Measurements from ENCODE around the gene ZNF334. TPM values are rescaled to one million over a fixed set of nuclear protein-coding genes. Genes with fewer than 3 reads are reported as not detected.

Gene ZNF334
- total RNA-seq, 1 donor from 2014 or later: 1.6 TPM

- peaks cover 17% of the 10 kb centered on the region for H3K9me3 Mint-ChIP-seq
- no peak overlapping the region for H3K27ac Mint-ChIP-seq
- intact Hi-C loops (cut with micrococcal nuclease): no loop called here
- peaks cover 3% of the 10 kb centered on the region for H3K36me3 Mint-ChIP-seq (ENCODE audit: low read depth)
- H3K27me3 Mint-ChIP-seq: peaks cover 11% of the 10 kb centered on the region
- no peak for DNase-seq
- H3K4me1 Mint-ChIP-seq: no peaks in the 10 kb centered on the region
- no peak overlapping the region for H3K4me3 Mint-ChIP-seq
Observed at GRCh38 chr20:46494077-46494476, 19.3 kb downstream of the ZNF334 start.

GRCh38 chr20:46491354-46491753, 22.0 kb downstream of the ZNF334 start:
- no peak for DNase-seq
- Mint-ChIP-seq H3K9me3 (peaks cover 4% of the 10 kb centered on the region), H3K36me3 (ENCODE audit: low read depth) (no peaks in the 10 kb centered on the region), H3K27me3 (peaks cover 25% of the 10 kb centered on the region), H3K4me3 (no peak overlapping the region), H3K27ac (no peak overlapping the region), H3K4me1 (no peaks in the 10 kb centered on the region)
- intact Hi-C loops (cut with micrococcal nuclease): no loop called here

- no peak for DNase-seq
- Mint-ChIP-seq H3K36me3 (ENCODE audit: low read depth) (no peaks in the 10 kb centered on the region), H3K27me3 (peaks cover 45% of the 10 kb centered on the region), H3K27ac (no peak overlapping the region), H3K4me1 (peaks cover 4% of the 10 kb centered on the region), H3K9me3 (peaks cover 4% of the 10 kb centered on the region), H3K4me3 (no peak overlapping the region)
- intact Hi-C loops (cut with micrococcal nuclease): no loop called here
Observed at GRCh38 chr20:46488451-46488850, 24.9 kb downstream of the ZNF334 start.

DNA sequence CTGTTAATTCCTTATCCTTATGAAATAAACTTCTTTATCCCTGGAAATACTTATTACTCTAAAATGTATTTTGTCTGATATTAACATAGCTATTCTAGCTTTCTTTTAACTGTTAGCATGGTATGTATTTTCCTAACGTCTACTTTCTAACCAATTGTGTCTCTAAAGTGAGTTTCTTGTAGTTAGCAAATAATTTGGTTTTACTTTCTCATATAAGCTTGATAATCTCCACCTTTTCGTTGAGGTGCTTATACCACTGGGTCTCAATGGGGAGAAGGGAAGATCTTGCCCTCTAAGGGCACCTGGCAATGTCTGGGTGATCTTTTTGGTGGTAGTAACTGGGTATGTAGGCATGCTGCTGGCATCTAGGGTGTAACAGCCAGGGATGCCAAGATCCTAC, 25.7 kb downstream of the ZNF334 start:
- intact Hi-C loops (cut with micrococcal nuclease): no loop called here
- no peak overlapping the region for H3K27ac Mint-ChIP-seq
- DNase-seq: no peak
- peaks cover 46% of the 10 kb centered on the region for H3K27me3 Mint-ChIP-seq
- H3K4me3 Mint-ChIP-seq: no peak overlapping the region
- peaks cover 4% of the 10 kb centered on the region for H3K9me3 Mint-ChIP-seq
- H3K36me3 Mint-ChIP-seq (ENCODE audit: low read depth): no peaks in the 10 kb centered on the region
- peaks cover 4% of the 10 kb centered on the region for H3K4me1 Mint-ChIP-seq

GRCh38 chr20:46485431-46485830, 27.9 kb downstream of the ZNF334 start:
- intact Hi-C loops (cut with micrococcal nuclease): no loop called here
- Mint-ChIP-seq H3K27ac (no peak overlapping the region), H3K36me3 (ENCODE audit: low read depth) (no peaks in the 10 kb centered on the region), H3K4me1 (peaks cover 4% of the 10 kb centered on the region), H3K9me3 (no peaks in the 10 kb centered on the region), H3K27me3 (peaks cover 44% of the 10 kb centered on the region), H3K4me3 (no peak overlapping the region)
- DNase-seq: no peak

- peaks cover 44% of the 10 kb centered on the region for H3K27me3 Mint-ChIP-seq
- H3K27ac Mint-ChIP-seq: no peak overlapping the region
- no peak overlapping the region for H3K4me3 Mint-ChIP-seq
- intact Hi-C loops (cut with micrococcal nuclease): no loop called here
- no peak for DNase-seq
- peaks cover 4% of the 10 kb centered on the region for H3K4me1 Mint-ChIP-seq
- H3K9me3 Mint-ChIP-seq: no peaks in the 10 kb centered on the region
- H3K36me3 Mint-ChIP-seq (ENCODE audit: low read depth): no peaks in the 10 kb centered on the region
Observed at GRCh38 chr20:46484954-46485353, 28.4 kb downstream of the ZNF334 start.

- Mint-ChIP-seq H3K36me3 (ENCODE audit: low read depth) (no peaks in the 10 kb centered on the region), H3K9me3 (no peaks in the 10 kb centered on the region), H3K27me3 (peaks cover 43% of the 10 kb centered on the region), H3K4me1 (peaks cover 4% of the 10 kb centered on the region), H3K27ac (no peak overlapping the region), H3K4me3 (no peak overlapping the region)
- intact Hi-C loops (cut with micrococcal nuclease): no loop called here
- DNase-seq: no peak
Observed at GRCh38 chr20:46483879-46484278, 29.5 kb downstream of the ZNF334 start.

- Mint-ChIP-seq H3K27me3 (peaks cover 45% of the 10 kb centered on the region), H3K36me3 (ENCODE audit: low read depth) (no peaks in the 10 kb centered on the region), H3K4me3 (no peak overlapping the region), H3K9me3 (no peaks in the 10 kb centered on the region), H3K4me1 (peaks cover 4% of the 10 kb centered on the region), H3K27ac (no peak overlapping the region)
- intact Hi-C loops (cut with micrococcal nuclease): no loop called here
- DNase-seq: no peak
Observed at GRCh38 chr20:46482864-46483263, 30.5 kb downstream of the ZNF334 start.

GRCh38 chr20:46477640-46478039, 35.7 kb downstream of the ZNF334 start:
- Mint-ChIP-seq H3K4me1 (no peaks in the 10 kb centered on the region), H3K27me3 (peaks cover 36% of the 10 kb centered on the region), H3K36me3 (ENCODE audit: low read depth) (no peaks in the 10 kb centered on the region), H3K4me3 (no peak overlapping the region), H3K9me3 (no peaks in the 10 kb centered on the region), H3K27ac (no peak overlapping the region)
- intact Hi-C loops (cut with micrococcal nuclease): no loop called here
- DNase-seq: no peak

DNA sequence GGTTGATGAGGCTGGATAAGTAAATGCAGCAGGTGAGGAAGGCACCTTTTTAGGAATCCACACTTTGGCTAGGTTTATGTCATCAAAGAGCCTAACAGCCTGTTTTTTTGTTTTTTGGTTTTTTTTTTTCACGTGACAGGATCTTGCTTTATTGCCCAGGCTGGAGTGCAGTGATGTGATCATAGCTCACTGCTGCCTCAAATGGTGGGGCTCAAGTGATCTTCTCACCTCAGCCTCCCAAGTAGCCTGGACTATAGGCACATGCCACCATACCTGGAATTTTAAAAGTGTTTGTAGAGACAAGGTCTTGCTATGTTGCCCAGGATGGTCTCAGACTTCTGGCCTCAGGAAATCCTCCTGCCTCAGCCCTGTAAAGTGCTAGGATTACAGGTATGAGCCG, 36.1 kb downstream of the ZNF334 start:
- Mint-ChIP-seq H3K4me1 (no peaks in the 10 kb centered on the region), H3K27ac (no peak overlapping the region), H3K9me3 (no peaks in the 10 kb centered on the region), H3K4me3 (no peak overlapping the region), H3K27me3 (peaks cover 38% of the 10 kb centered on the region), H3K36me3 (ENCODE audit: low read depth) (no peaks in the 10 kb centered on the region)
- intact Hi-C loops (cut with micrococcal nuclease): no loop called here
- DNase-seq: no peak

DNA sequence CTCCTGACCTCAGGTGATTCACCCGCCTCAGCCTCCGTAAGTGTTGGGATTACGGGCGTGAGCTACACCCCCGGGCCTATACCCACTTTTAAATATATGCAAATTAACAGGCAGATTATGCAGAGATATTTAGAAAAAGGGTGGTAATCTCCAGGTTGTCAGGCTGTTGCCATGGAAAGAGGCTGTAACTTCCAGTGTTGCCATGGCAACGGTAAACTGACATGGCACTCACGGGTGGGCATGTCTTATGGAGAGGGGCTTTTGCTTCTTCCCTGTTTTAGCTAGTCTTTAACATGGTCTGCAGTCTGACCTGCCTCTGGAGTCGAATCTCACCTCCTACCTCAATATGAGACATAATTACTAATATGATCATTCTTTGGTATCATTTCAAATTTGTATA, 44.9 kb downstream of the ZNF334 start:
- no peak for DNase-seq
- no peak overlapping the region for H3K27ac Mint-ChIP-seq
- H3K27me3 Mint-ChIP-seq: peaks cover 12% of the 10 kb centered on the region

DNA sequence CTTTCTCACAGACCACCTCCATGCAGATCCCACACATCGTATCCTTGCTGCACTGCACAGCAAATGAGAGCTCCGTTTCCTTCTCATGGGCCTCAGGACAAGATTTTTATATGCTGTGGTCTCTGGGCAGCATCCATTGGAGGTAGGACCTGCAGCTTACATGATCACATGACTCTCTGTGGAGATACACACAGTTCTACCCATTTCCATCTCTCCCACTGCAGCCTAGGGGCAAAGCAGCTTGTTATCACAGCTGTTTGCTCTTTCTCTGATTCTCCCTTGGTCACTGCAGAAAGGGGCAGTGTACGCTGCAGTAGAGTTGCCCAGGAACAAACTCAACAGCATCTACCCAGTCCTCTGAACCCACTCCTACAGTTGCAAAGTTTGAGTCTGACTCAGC, 48.9 kb downstream of the ZNF334 start:
- H3K9me3 Mint-ChIP-seq: no peaks in the 10 kb centered on the region
- intact Hi-C loops (cut with micrococcal nuclease): no loop called here
- H3K27me3 Mint-ChIP-seq: peaks cover 9% of the 10 kb centered on the region
- H3K4me3 Mint-ChIP-seq: no peak overlapping the region
- no peak overlapping the region for H3K27ac Mint-ChIP-seq
- H3K4me1 Mint-ChIP-seq: no peaks in the 10 kb centered on the region
- no peak for DNase-seq
- H3K36me3 Mint-ChIP-seq (ENCODE audit: low read depth): no peaks in the 10 kb centered on the region

More for the DNA sequence above, 44.9 kb downstream of the ZNF334 start:
- intact Hi-C loops (cut with micrococcal nuclease): no loop called here
- Mint-ChIP-seq H3K36me3 (ENCODE audit: low read depth) (no peaks in the 10 kb centered on the region), H3K4me3 (no peak overlapping the region), H3K9me3 (no peaks in the 10 kb centered on the region), H3K4me1 (no peaks in the 10 kb centered on the region)

DNA sequence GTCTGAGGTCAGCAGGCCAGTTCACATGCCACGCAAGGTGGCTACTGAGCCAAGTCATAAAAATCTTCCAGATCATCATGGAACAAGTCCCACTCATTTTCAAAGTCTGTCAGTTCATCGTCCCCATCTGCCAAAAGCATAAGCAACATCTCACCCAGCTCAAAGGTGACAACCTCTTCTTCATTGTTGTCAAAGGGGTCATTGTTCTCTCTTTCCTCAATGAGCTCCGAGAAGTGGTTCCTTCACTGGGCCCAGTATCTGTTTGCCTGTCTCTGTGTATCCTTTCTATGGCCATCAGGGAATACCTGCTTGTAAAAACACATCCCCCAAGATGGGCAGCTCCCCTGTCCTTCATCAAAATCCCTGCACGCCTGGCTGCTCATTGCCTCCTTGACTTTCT, 49.5 kb downstream of the ZNF334 start:
- Mint-ChIP-seq H3K4me1 (no peaks in the 10 kb centered on the region), H3K27ac (no peak overlapping the region), H3K9me3 (no peaks in the 10 kb centered on the region), H3K4me3 (no peak overlapping the region), H3K27me3 (peaks cover 11% of the 10 kb centered on the region), H3K36me3 (ENCODE audit: low read depth) (no peaks in the 10 kb centered on the region)
- DNase-seq: no peak
- intact Hi-C loops (cut with micrococcal nuclease): no loop called here

GRCh38 chr20:46461808-46462207, 51.6 kb downstream of the ZNF334 start:
- H3K36me3 Mint-ChIP-seq (ENCODE audit: low read depth): no peaks in the 10 kb centered on the region
- no peak overlapping the region for H3K27ac Mint-ChIP-seq
- H3K27me3 Mint-ChIP-seq: peaks cover 11% of the 10 kb centered on the region
- no peak for DNase-seq
- no peak overlapping the region for H3K4me3 Mint-ChIP-seq
- intact Hi-C loops (cut with micrococcal nuclease): no loop called here
- H3K4me1 Mint-ChIP-seq: no peaks in the 10 kb centered on the region
- H3K9me3 Mint-ChIP-seq: peaks cover 6% of the 10 kb centered on the region

- peaks cover 11% of the 10 kb centered on the region for H3K27me3 Mint-ChIP-seq
- H3K9me3 Mint-ChIP-seq: peaks cover 19% of the 10 kb centered on the region
- DNase-seq: no peak
- no peak overlapping the region for H3K27ac Mint-ChIP-seq
- intact Hi-C loops (cut with micrococcal nuclease): no loop called here
- H3K4me3 Mint-ChIP-seq: no peak overlapping the region
- no peaks in the 10 kb centered on the region for H3K4me1 Mint-ChIP-seq
- no peaks in the 10 kb centered on the region for H3K36me3 Mint-ChIP-seq (ENCODE audit: low read depth)
Observed at GRCh38 chr20:46458866-46459750, 54.3 kb downstream of the ZNF334 start.

Measured in activated CD4-positive, alpha-beta T cell treated with anti-CD3 and anti-CD28 coated beads, Interleukin-2, amount 10 ng/mL, durations not matched to agents 24 days and 14 days (primary cell).